ENCODE data around the gene C22orf39. TPM values are rescaled to one million over a fixed set of nuclear protein-coding genes. Genes with fewer than 3 reads are reported as not detected.

Gene C22orf39
- total RNA-seq, 3 donors from 2014 or later: 21.9 to 60.4 (median 28.0) TPM

DNA sequence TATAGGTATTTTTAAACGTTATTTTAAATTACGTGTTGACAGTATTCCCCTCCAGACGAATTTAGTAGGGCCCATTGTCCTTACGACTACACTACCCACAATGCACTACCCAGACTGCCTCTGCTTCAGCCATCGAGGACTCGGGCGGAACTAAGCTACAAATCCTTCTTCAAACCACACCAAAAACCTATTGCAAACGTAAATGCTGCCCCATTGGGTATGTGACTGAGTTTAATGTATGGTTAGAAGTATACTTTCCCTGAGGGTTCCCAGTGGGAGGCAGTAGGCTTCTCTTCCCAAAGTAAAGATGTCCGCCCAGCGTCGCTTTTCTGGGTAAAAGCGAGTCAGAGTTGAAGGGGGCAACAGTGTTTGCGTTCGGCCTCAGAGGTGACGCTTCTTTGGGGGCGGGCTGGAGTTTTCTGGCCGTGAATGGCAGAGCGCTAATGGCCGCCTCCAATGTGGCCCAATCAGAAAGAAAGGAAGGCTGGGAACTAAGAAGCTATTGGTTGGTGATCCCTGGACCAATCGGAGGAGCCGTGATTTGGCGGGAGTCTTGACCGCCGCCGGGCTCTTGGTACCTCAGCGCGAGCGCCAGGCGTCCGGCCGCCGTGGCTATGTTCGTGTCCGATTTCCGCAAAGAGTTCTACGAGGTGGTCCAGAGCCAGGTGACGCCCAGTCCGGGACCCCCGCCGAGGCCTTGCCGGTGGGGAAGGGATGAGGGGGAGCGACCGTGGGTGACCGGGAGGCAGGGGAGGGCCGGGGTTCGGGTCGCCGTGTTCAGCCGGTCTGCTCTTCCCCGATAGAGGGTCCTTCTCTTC is 32.1 kb upstream of the C22orf39 start, which contains the start of gene CDC45:
Gene CDC45, plus strand, starts transcription at position 566 of the 818 bp plus-strand sequence. Its CDS starts 49 bp downstream, at position 615.
- Histone ChIP-seq H3K4me1 (ENCODE audit: low read depth) (peaks cover 13% of the 10 kb centered on the region), H3K36me3 (ENCODE audit: low read depth) (no peaks in the 10 kb centered on the region), H3K4me3 (peak within 1 kb of the TSS; percentile 44), H3K9me3 (no peaks in the 10 kb centered on the region)
- TF ChIP-seq, protein P1, sequence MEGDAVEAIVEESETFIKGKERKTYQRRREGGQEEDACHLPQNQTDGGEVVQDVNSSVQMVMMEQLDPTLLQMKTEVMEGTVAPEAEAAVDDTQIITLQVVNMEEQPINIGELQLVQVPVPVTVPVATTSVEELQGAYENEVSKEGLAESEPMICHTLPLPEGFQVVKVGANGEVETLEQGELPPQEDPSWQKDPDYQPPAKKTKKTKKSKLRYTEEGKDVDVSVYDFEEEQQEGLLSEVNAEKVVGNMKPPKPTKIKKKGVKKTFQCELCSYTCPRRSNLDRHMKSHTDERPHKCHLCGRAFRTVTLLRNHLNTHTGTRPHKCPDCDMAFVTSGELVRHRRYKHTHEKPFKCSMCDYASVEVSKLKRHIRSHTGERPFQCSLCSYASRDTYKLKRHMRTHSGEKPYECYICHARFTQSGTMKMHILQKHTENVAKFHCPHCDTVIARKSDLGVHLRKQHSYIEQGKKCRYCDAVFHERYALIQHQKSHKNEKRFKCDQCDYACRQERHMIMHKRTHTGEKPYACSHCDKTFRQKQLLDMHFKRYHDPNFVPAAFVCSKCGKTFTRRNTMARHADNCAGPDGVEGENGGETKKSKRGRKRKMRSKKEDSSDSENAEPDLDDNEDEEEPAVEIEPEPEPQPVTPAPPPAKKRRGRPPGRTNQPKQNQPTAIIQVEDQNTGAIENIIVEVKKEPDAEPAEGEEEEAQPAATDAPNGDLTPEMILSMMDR (IDR thresholded peaks at IDR 0.05): no peak
- ATAC-seq (peak; percentile 94), DNase-seq (peak; percentile 94 to 97 (median 96))
- intact Hi-C loops (cut with DNase I, micrococcal nuclease): no loop called here

DNA sequence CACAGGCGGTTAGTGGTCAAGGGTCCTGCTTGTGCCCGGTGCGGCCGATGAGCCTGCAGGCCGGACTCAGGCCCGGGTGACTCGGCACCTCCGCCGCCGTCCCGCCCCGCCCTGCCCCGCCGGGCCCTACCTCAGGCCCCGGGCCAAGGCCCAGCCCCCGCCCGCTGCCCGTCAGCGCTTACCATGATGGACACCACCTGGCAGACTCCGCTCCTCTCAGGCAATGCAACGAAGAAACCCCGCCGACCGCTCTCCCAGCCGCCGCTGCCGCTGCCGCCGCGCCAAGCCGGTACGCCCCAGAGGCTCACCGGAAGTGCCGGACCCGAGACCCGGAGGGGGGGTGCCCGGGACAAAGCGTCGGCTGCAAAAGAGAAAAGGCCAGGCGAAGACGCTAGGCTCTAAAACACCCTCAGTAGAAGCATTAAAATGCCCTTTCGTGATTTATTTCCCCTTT is 31.4 kb upstream of the C22orf39 start, which contains the start of gene UFD1:
Gene UFD1, minus strand, starts transcription at position 293 of the 454 bp plus-strand sequence. Its CDS starts 108 bp downstream, at position 185.
- H3K4me1 ChIP-seq (ENCODE audit: low read depth): peaks cover 13% of the 10 kb centered on the region
- TF ChIP-seq, protein P1 (IDR thresholded peaks at IDR 0.05): no peak
- no peaks in the 10 kb centered on the region for H3K36me3 ChIP-seq (ENCODE audit: low read depth)
- DNase-seq: peak; percentile 83 to 90 (median 89)
- ATAC-seq: peak; percentile 82
- H3K9me3 ChIP-seq: no peaks in the 10 kb centered on the region
- intact Hi-C loops (cut with DNase I, micrococcal nuclease): no loop called here
- peak within 1 kb of the TSS; percentile 44 for H3K4me3 ChIP-seq

DNA sequence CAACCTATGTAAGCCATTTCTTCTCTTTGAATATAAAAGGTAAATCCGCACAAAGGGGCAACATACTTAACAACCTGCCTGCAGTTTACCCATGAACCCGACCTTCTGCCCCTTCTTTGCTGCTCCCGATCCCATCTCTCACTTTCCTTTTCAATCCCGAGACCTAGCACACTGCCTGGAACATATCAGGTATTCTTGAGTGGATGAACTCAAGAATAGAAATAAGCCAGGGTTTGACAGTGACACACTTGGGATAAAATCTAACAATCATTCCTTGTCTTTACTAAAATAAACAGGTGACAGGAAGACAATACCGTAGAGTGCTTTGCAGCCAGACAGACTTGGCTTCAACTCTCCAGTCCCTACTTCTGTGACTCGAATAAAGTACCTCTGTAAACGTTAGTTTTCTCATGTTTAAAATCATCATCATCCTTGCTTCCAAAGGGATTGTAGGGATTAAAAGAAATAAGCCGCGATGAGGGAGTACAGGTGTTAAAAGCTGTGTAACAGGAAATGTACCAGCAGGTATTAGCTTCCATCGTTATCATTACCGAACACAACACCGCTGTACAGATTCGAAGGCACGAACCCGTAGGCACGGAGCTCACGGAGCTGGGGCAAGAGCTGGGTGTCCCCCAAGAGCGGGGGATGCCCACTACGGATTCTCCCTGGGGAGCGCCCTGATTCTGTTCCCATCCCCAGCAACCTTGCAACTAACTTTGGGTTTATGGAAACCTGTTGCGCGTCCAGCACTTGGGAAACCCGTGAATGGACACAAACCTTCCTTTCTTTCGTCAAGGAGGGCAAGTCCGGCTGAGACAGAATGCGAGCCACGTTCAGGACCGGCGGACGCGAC is 30.8 kb upstream of the C22orf39 start:
- H3K4me3 ChIP-seq: peak overlapping the region; percentile 44
- TF ChIP-seq, protein P1 (IDR thresholded peaks at IDR 0.05): no peak
- no peaks in the 10 kb centered on the region for H3K9me3 ChIP-seq
- DNase-seq (no peak), ATAC-seq (peak; percentile 4)
- H3K36me3 ChIP-seq (ENCODE audit: low read depth): no peaks in the 10 kb centered on the region
- peaks cover 13% of the 10 kb centered on the region for H3K4me1 ChIP-seq (ENCODE audit: low read depth)
- intact Hi-C loops (cut with DNase I, micrococcal nuclease): no loop called here

DNA sequence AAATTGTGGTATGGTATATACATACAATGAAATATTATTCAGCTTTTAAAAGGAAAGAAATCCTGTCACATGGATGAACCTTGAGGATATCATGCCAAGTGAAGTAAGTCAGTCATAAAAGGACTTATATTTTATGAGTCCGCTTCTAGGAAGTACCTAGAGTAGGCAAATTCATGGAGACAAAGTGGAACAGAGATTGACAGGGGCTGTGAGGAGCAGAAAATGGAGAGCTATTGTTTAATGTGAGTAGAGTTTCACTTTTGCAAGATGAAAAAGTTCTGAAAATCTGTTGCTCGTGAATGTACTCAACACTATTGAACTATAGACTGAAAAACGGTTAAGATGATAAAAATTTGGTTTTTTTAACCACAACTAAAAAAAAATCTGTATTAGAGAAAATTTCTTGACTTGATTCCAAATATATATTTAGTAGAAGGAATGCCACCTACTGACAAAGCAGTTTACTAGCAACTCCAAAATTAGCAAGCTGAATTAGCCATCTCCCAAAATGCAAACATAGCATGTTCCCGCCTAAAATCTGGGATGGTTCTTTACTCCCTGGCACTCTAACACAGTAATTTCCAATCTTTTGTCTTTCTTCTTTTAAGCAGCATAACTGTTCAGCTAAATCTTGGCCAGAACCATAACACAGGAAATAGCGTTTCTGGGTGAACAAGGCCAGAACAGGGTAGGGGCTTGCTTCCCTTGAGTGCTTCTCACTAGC is 30.0 kb upstream of the C22orf39 start:
- Histone ChIP-seq H3K9me3 (no peaks in the 10 kb centered on the region), H3K4me1 (ENCODE audit: low read depth) (peaks cover 13% of the 10 kb centered on the region), H3K4me3 (no peak overlapping the region), H3K36me3 (ENCODE audit: low read depth) (peaks cover under 1% of the 10 kb centered on the region)
- TF ChIP-seq, protein P1 (IDR thresholded peaks at IDR 0.05): no peak
- intact Hi-C loops (cut with DNase I, micrococcal nuclease): no loop called here
- DNase-seq: no peak
- ATAC-seq: no peak

DNA sequence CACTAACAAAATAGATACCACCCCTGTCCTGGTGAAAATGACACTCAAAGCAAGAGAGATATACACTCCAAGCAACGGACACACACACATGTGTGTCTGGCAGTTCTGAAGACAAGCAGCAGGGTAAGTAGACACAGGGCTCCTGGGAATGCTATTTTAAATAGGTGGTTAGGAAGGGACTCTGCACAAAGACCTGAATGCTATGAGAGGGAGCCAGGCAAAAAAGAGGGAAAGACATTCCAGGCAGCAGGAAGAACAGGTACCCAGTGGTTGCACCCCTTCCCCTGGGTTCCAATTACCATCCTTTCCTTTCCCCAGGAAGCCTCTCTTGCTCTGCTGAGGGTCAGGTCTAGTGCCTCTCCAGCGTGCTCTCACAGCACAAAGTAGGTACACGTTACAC is 28.5 kb upstream of the C22orf39 start:
- no peak for ATAC-seq
- H3K4me1 ChIP-seq (ENCODE audit: low read depth): peaks cover 13% of the 10 kb centered on the region
- H3K4me3 ChIP-seq: no peak overlapping the region
- peaks cover 12% of the 10 kb centered on the region for H3K36me3 ChIP-seq (ENCODE audit: low read depth)
- H3K9me3 ChIP-seq: no peaks in the 10 kb centered on the region
- intact Hi-C loops (cut with DNase I, micrococcal nuclease): no loop called here
- DNase-seq: no peak
- TF ChIP-seq, protein P1 (IDR thresholded peaks at IDR 0.05): no peak
